SK-N-SH treated with all-trans-retinoic acid at 6 μM for 48 hours (cell line): ENCODE measurements around the gene ZMYND19.

Experiments
- SNAI2 ChIP-seq: fragments of 250-450 bp; sonication (Bioruptor Pico); IDR thresholded peaks from 2 replicates; pipeline ENCODE4 v1.5.0; 2020; ENCODE audit warnings: mild to moderate bottlenecking, moderate library complexity
- ZFP30 ChIP-seq: fragments of 450-650 bp; formaldehyde crosslinking; IDR thresholded peaks from 2 replicates; pipeline ENCODE4 v1.5.0; 2022; ENCODE audit warnings: mild to moderate bottlenecking, moderate library complexity
- TF ChIP-seq, protein P1 (sequence below): fragments of 250-450 bp; sonication (Bioruptor Pico); IDR thresholded peaks from 2 replicates; pipeline ENCODE4 v1.5.0; 2020; ENCODE audit warnings: mild to moderate bottlenecking, moderate library complexity
- TF ChIP-seq, protein P2 (sequence below): fragments of 250-450 bp; sonication (Bioruptor Pico); IDR thresholded peaks from 2 replicates; pipeline ENCODE4 v1.8.0; 2021; ENCODE audit warnings: low read depth, mild to moderate bottlenecking, moderate library complexity, borderline replicate concordance

DNA sequence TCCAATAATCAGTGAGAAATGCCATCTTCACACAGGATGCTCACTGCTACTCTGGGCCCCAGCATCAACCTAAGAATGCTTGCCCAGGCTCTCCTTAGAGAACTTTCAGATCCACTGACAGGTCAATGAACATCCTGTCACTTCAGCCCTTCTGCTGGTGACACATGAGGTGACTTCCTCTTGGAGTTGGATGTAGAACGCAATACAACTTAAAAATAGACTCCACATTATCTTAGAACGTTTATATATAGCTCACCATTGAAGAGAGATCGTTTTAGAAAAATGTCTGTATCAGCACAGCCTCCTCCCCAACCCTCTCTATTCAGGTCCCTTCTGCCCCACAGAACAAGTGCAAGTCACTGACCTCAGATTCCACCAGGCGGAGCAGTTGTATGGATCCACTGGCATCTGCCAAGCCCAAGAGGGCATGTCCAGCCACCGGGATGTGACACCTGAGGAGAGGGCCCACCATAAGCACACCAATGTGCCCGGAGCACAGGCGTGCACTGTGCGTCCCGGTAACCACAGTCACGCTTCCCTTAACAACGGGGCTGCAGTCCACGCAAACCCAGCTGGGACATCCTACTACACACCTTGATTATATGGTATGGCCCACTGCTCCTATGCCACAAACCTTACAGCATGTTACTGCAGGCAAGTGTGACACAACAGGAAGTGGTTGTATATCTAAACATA, 14.4 kb downstream of the ZMYND19 start:
- no peak for TF ChIP-seq ZFP30 (CRISPR knock-in tag)
- TF ChIP-seq, protein P1, sequence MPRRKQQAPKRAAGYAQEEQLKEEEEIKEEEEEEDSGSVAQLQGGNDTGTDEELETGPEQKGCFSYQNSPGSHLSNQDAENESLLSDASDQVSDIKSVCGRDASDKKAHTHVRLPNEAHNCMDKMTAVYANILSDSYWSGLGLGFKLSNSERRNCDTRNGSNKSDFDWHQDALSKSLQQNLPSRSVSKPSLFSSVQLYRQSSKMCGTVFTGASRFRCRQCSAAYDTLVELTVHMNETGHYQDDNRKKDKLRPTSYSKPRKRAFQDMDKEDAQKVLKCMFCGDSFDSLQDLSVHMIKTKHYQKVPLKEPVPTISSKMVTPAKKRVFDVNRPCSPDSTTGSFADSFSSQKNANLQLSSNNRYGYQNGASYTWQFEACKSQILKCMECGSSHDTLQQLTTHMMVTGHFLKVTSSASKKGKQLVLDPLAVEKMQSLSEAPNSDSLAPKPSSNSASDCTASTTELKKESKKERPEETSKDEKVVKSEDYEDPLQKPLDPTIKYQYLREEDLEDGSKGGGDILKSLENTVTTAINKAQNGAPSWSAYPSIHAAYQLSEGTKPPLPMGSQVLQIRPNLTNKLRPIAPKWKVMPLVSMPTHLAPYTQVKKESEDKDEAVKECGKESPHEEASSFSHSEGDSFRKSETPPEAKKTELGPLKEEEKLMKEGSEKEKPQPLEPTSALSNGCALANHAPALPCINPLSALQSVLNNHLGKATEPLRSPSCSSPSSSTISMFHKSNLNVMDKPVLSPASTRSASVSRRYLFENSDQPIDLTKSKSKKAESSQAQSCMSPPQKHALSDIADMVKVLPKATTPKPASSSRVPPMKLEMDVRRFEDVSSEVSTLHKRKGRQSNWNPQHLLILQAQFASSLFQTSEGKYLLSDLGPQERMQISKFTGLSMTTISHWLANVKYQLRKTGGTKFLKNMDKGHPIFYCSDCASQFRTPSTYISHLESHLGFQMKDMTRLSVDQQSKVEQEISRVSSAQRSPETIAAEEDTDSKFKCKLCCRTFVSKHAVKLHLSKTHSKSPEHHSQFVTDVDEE (CRISPR knock-in tag), result no peak
- no peak for TF ChIP-seq SNAI2 (CRISPR knock-in tag)
- TF ChIP-seq, protein P2, sequence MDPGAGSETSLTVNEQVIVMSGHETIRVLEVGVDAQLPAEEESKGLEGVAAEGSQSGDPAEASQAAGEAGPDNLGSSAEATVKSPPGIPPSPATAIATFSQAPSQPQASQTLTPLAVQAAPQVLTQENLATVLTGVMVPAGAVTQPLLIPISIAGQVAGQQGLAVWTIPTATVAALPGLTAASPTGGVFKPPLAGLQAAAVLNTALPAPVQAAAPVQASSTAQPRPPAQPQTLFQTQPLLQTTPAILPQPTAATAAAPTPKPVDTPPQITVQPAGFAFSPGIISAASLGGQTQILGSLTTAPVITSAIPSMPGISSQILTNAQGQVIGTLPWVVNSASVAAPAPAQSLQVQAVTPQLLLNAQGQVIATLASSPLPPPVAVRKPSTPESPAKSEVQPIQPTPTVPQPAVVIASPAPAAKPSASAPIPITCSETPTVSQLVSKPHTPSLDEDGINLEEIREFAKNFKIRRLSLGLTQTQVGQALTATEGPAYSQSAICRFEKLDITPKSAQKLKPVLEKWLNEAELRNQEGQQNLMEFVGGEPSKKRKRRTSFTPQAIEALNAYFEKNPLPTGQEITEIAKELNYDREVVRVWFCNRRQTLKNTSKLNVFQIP (CRISPR knock-in tag), result no peak
